Osteoblast (primary cell): Measurements from ENCODE around the gene PIEZO2. TPM values are rescaled to one million over a fixed set of nuclear protein-coding genes. Genes with fewer than 3 reads are reported as not detected.

Source experiments
- DNase-seq: peaks from one replicate; pipeline ENCODE4 v3.0.0; 2011; ENCODE audit warnings: low spot score, mixed read lengths; ENCODE audit not compliant: insufficient read length; ENCODE audit errors: missing footprints
- H2AFZ ChIP-seq: 2 replicates; pipeline ENCODE4 v1.6.0; 2011; ENCODE audit warnings: mild to moderate bottlenecking, low read length
- H3K27ac ChIP-seq: 2 replicates; pipeline ENCODE4 v1.5.1; 2011; ENCODE audit warnings: mild to moderate bottlenecking, low read depth, low read length, moderate library complexity
- H3K27me3 ChIP-seq: 2 replicates; pipeline ENCODE4 v1.6.0; 2012; ENCODE audit warnings: mild to moderate bottlenecking, control low read depth, inconsistent platforms, low read length, moderate library complexity; ENCODE audit not compliant: insufficient read depth
- H3K36me3 ChIP-seq: 2 replicates; pipeline ENCODE4 v1.5.1; 2011; ENCODE audit warnings: mild to moderate bottlenecking, low read length, control low read depth, moderate library complexity; ENCODE audit not compliant: insufficient read depth
- H3K4me1 ChIP-seq: 2 replicates; pipeline ENCODE4 v1.5.1; 2011; ENCODE audit warnings: mild to moderate bottlenecking, low read length, control low read depth, moderate library complexity; ENCODE audit not compliant: insufficient read depth
- H3K4me2 ChIP-seq: 2 replicates; pipeline ENCODE4 v1.6.0; 2011; ENCODE audit warnings: mild to moderate bottlenecking, low read length; ENCODE audit not compliant: insufficient read depth
- H3K4me3 ChIP-seq: fragments of 200-600 bp; sonication (generic); 3 replicates; pipeline ENCODE4 v1.5.1; 2012; ENCODE audit warnings: mild to moderate bottlenecking, low read length, inconsistent platforms; ENCODE audit not compliant: insufficient read depth
- H3K79me2 ChIP-seq: 2 replicates; pipeline ENCODE4 v1.6.0; 2012; ENCODE audit warnings: mild to moderate bottlenecking, low read length, control low read depth, inconsistent platforms; ENCODE audit not compliant: insufficient read depth
- H3K9me3 ChIP-seq: 2 replicates; pipeline ENCODE4 v1.5.1; 2011; ENCODE audit warnings: low read depth, low read length, control low read depth
- H4K20me1 ChIP-seq: 2 replicates; pipeline ENCODE4 v1.6.0; 2012; ENCODE audit warnings: mild to moderate bottlenecking, low read length, control low read depth; ENCODE audit not compliant: insufficient read depth
- CTCF ChIP-seq: IDR thresholded peaks from 2 replicates; pipeline ENCODE4 v1.5.1; 2011; ENCODE audit warnings: mild to moderate bottlenecking, low read depth, low read length, moderate library complexity; ENCODE audit errors: extremely low read depth
- total RNA-seq: library from RNA; depleted of rRNA; stranded (reverse); fragments of >200 nt; gene quantifications from 2 replicates; pipeline ENCODE4 v1.2.3, GENCODE V29; 2012

Gene PIEZO2
- total RNA-seq, 1 donor, result 46.7 TPM

- no peak overlapping the region for H3K4me2 ChIP-seq
- no peak for DNase-seq
- no peak overlapping the region for H3K4me3 ChIP-seq
- H3K36me3 ChIP-seq, result no peaks in the 10 kb centered on the region
- H2AFZ ChIP-seq, result no peak overlapping the region
- no peaks in the 10 kb centered on the region for H3K4me1 ChIP-seq
- no peaks in the 10 kb centered on the region for H3K79me2 ChIP-seq
- H4K20me1 ChIP-seq, result no peaks in the 10 kb centered on the region
- H3K27ac ChIP-seq, result no peak overlapping the region
- H3K27me3 ChIP-seq, result no peaks in the 10 kb centered on the region
- TF ChIP-seq CTCF, result no peak
- no peaks in the 10 kb centered on the region for H3K9me3 ChIP-seq
Measured at GRCh38 chr18:10791169-10791831, 358.1 kb downstream of the PIEZO2 start.

- H4K20me1 ChIP-seq, result no peaks in the 10 kb centered on the region
- no peak overlapping the region for H3K4me2 ChIP-seq
- no peaks in the 10 kb centered on the region for H3K36me3 ChIP-seq
- H2AFZ ChIP-seq, result no peak overlapping the region
- H3K4me1 ChIP-seq, result no peaks in the 10 kb centered on the region
- no peaks in the 10 kb centered on the region for H3K9me3 ChIP-seq
- no peak overlapping the region for H3K27ac ChIP-seq
- no peak overlapping the region for H3K4me3 ChIP-seq
- TF ChIP-seq CTCF, result no peak
- DNase-seq, result no peak
- no peaks in the 10 kb centered on the region for H3K27me3 ChIP-seq
- no peaks in the 10 kb centered on the region for H3K79me2 ChIP-seq
Measured at GRCh38 chr18:10789180-10789579, 360.2 kb downstream of the PIEZO2 start.

- peak; percentile 97 for TF ChIP-seq CTCF
- no peaks in the 10 kb centered on the region for H3K36me3 ChIP-seq
- H3K27ac ChIP-seq, result no peak overlapping the region
- H3K79me2 ChIP-seq, result no peaks in the 10 kb centered on the region
- H3K9me3 ChIP-seq, result no peaks in the 10 kb centered on the region
- no peak overlapping the region for H3K4me2 ChIP-seq
- H4K20me1 ChIP-seq, result no peaks in the 10 kb centered on the region
- no peaks in the 10 kb centered on the region for H3K27me3 ChIP-seq
- H3K4me3 ChIP-seq, result no peak overlapping the region
- H3K4me1 ChIP-seq, result no peaks in the 10 kb centered on the region
- no peak overlapping the region for H2AFZ ChIP-seq
- peak; percentile 80 for DNase-seq
Measured at GRCh38 chr18:10787293-10787901, 362.0 kb downstream of the PIEZO2 start.

GRCh38 chr18:10785798-10786197 is 363.6 kb downstream of the PIEZO2 start:
- no peaks in the 10 kb centered on the region for H3K4me1 ChIP-seq
- no peaks in the 10 kb centered on the region for H3K27me3 ChIP-seq
- TF ChIP-seq CTCF, result no peak

More at GRCh38 chr18:10785798-10786197, 363.6 kb downstream of the PIEZO2 start:
- Histone ChIP-seq H2AFZ (no peak overlapping the region), H3K4me2 (no peak overlapping the region), H3K79me2 (no peaks in the 10 kb centered on the region), H3K4me3 (no peak overlapping the region), H4K20me1 (no peaks in the 10 kb centered on the region), H3K36me3 (no peaks in the 10 kb centered on the region), H3K27ac (no peak overlapping the region), H3K9me3 (no peaks in the 10 kb centered on the region)
- no peak for DNase-seq
